SK-N-MC (cell line): ENCODE data around the gene DPPA4.
"Not testable (repeated sequence)": the region's sequence is repeated elsewhere in the genome, so short reads cannot be mapped to it uniquely, and the experiment has no call there.

Source experiments
- DNase-seq: peaks from one replicate; pipeline ENCODE4 v3.0.0-alpha.2; 2011; ENCODE audit warnings: low read depth, low spot score
- H3K27ac ChIP-seq: fragments of 200-600 bp; sonication (generic); 2 replicates; pipeline ENCODE4 v1.5.1; 2016; ENCODE audit warnings: mixed run types
- H3K36me3 ChIP-seq: fragments of 200-600 bp; sonication (generic); 2 replicates; pipeline ENCODE4 v1.6.1; 2017; ENCODE audit warnings: antibody characterized with exemption, low read length, mixed read lengths; ENCODE audit not compliant: insufficient read depth
- H3K4me3 ChIP-seq: fragments of 200-600 bp; sonication (generic); 2 replicates; pipeline ENCODE4 v1.5.1; 2016
- H3K9ac ChIP-seq: fragments of 200-600 bp; sonication (generic); 2 replicates; pipeline ENCODE4 v1.8.0; 2017; ENCODE audit warnings: mixed run types, mixed read lengths; ENCODE audit not compliant: insufficient read length
- H3K9me3 ChIP-seq: fragments of 200-600 bp; sonication (generic); 2 replicates; pipeline ENCODE4 v1.6.1; 2017; ENCODE audit warnings: low read depth, mild to moderate bottlenecking, antibody characterized with exemption, low read length, moderate library complexity, mixed read lengths
- EZH2 ChIP-seq: fragments of 200-600 bp; sonication (generic); IDR thresholded peaks from one replicate; pipeline ENCODE4 v1.6.1; 2017; ENCODE audit warnings: antibody characterized with exemption
- FOXP2 ChIP-seq: optimal IDR thresholded peaks from 2 replicates; pipeline ENCODE3; 2011; ENCODE audit warnings: mild to moderate bottlenecking, moderate library complexity; ENCODE audit not compliant: insufficient read depth; ENCODE audit errors: extremely low read length, control extremely low read depth
- POLR2AphosphoS5 ChIP-seq: IDR thresholded peaks from 2 replicates; pipeline ENCODE4 v1.6.1; 2012; ENCODE audit warnings: mild to moderate bottlenecking, low read depth, low read length, borderline replicate concordance

The DPPA4 gene, protein sequence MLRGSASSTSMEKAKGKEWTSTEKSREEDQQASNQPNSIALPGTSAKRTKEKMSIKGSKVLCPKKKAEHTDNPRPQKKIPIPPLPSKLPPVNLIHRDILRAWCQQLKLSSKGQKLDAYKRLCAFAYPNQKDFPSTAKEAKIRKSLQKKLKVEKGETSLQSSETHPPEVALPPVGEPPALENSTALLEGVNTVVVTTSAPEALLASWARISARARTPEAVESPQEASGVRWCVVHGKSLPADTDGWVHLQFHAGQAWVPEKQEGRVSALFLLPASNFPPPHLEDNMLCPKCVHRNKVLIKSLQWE

GRCh38 chr3:109337393-109337792 is at the start of gene DPPA4:
TSS of gene DPPA4 (minus strand) at chr3:109337546. CDS start at chr3:109337517, 29 bp downstream.
- Histone ChIP-seq H3K9ac (no peak within 1 kb of the TSS), H3K27ac (no peak within 1 kb of the TSS), H3K4me3 (no peak within 1 kb of the TSS)

DNA sequence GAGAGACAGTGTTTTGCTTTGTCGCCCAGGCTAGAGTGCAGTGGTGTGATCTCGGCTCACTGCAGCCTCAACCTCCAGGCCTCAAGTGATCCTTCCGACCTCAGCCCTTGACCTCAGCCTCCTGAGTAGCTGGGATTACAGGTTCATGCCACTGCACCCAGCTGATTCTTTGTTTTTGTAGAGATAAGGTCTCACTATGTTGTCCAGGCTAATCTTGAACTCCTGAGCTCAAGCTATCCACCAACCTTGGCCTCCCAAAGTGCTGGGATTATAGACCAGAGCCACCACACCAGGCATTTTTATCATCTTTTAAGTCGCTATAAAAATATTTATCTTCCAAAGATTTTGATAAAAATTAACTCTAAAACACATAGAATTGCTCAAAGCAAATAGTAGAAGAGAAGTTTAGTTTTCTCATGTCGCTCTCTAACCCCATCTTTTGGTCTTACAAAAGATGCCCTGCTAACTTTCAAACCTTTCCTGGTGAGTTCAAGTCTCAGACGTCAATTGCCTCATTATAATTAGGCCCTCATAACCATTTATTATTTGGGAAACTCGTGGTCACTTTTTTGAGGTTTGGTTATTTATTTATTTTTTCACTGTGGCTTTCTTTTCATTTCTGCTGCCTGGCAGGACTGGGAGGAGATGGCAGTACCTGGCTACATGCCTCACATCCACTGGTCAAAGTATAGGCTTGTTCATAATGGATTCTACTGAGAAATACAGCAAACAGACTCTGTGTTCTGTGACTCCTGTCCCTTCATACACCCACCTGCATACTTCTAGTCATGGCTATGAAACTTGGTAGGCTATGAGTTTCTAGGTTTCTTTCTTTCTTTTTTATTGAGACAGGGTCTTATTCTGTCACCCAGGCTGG is 48.3 kb upstream of the DPPA4 start:
- Histone ChIP-seq H3K36me3 (no peaks in the 10 kb centered on the region), H3K27ac (no peak overlapping the region), H3K9me3 (no peaks in the 10 kb centered on the region), H3K4me3 (no peak overlapping the region), H3K9ac (no peak overlapping the region)
- TF ChIP-seq EZH2 (no peak), FOXP2 (no peak), POLR2AphosphoS5 (no peak)
- no peak for DNase-seq

More at GRCh38 chr3:109337393-109337792, at the start of gene DPPA4:
- H3K9me3 ChIP-seq: no peaks in the 10 kb centered on the region
- no peak for DNase-seq
- no peak for TF ChIP-seq POLR2AphosphoS5
- H3K36me3 ChIP-seq: no peaks in the 10 kb centered on the region

- no peak for DNase-seq
- no peak for TF ChIP-seq EZH2
- no peak overlapping the region for H3K9ac ChIP-seq
Observed at GRCh38 chr3:109384164-109384563, 46.8 kb upstream of the DPPA4 start.

DNA sequence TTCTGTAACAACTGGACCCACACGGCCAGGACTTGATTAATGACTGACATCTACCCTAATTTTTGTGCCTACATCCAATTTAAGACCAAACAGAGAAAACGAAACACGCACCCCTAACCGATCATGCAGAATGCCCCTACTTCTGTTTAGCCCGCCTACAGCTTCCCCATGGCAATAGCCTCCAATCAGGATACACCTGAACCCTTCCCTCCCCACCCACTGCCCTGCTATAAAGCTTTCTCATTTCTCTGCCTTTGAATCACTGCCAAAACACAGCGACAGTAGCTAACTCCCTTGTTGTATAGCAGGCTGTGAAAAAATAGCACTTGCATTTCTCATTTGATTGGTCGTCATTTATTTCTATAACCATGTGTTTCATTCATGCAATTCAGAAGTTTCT is 45.2 kb upstream of the DPPA4 start:
- H3K9ac ChIP-seq: no peak overlapping the region
- H3K36me3 ChIP-seq: no peaks in the 10 kb centered on the region
- H3K27ac ChIP-seq: no peak overlapping the region
- no peaks in the 10 kb centered on the region for H3K9me3 ChIP-seq
- H3K4me3 ChIP-seq: no peak overlapping the region
- TF ChIP-seq POLR2AphosphoS5: no peak
- TF ChIP-seq EZH2: no peak
- TF ChIP-seq FOXP2: no peak
- DNase-seq: no peak

More at GRCh38 chr3:109384164-109384563, 46.8 kb upstream of the DPPA4 start:
- Histone ChIP-seq H3K4me3 (no peak overlapping the region), H3K9me3 (no peaks in the 10 kb centered on the region), H3K27ac (no peak overlapping the region), H3K36me3 (no peaks in the 10 kb centered on the region)

DNA sequence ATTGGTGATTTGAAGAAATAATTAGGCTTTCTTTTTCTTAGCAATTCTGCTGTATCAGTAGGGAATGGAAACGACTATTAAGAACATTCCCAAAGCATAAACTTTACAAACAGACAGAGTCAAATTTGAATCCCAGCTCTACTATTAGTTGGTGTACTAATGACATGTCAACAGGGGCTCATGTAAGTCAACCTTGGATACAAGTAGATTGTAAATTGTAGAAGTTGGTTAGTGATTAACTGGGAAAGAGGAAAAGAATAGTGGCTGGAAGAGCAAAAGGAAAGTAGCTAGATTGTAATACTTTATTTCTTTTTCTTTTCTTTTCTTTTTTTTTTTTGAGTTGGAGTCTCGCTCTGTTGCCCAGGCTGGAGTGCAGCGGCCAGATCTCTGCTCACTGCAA is 38.6 kb upstream of the DPPA4 start:
- Histone ChIP-seq H3K27ac (no peak overlapping the region), H3K4me3 (no peak overlapping the region), H3K36me3 (no peaks in the 10 kb centered on the region), H3K9ac (no peak overlapping the region), H3K9me3 (no peaks in the 10 kb centered on the region)
- no peak for TF ChIP-seq FOXP2
- TF ChIP-seq POLR2AphosphoS5: no peak
- no peak for TF ChIP-seq EZH2
- DNase-seq: no peak

DNA sequence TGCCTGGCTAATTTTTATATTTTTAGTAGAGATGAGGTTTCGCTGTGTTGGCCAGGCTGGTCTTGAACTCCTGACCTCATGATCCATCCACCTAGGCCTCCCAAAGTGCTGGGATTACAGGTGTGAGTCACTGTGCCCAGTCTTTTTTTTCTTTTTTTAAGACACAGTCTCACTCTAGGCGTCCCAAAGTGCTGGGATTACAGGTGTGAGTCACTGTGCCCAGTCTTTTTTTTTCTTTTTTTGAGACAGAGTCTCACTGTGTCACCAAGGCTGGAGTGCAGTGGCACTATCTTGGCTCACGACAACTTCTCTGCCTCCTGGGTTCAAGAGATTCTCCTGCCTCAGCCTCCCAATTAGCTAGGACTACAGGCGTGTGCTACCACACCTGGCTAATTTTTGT is 37.1 kb upstream of the DPPA4 start:
- H3K9me3 ChIP-seq, DNase-seq, H3K4me3 ChIP-seq, H3K36me3 ChIP-seq, H3K9ac ChIP-seq, H3K27ac ChIP-seq: not testable (repeated sequence)

DNA sequence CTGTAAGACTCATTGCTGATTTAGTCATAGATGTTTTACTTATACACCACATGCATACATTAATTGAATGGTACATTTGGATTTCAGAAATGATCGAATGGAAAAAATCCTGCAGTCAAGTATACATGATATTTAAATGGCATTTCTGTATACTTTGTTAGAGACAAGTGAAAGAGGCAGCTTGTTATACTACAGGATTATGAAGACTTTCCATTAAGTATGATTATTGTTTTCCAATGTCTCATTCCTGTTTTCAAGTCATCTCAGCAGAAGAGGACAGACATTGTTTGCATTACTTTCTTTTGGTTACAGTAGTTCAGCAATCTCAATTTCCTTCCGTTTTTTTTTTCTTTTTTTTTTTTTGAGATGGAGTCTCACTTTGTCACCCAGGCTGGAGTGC is 36.6 kb upstream of the DPPA4 start:
- Histone ChIP-seq H3K27ac (no peak overlapping the region), H3K9me3 (no peaks in the 10 kb centered on the region), H3K9ac (no peak overlapping the region), H3K4me3 (no peak overlapping the region), H3K36me3 (no peaks in the 10 kb centered on the region)
- TF ChIP-seq POLR2AphosphoS5 (no peak), EZH2 (no peak), FOXP2 (no peak)
- no peak for DNase-seq

- H3K4me3 ChIP-seq: no peak overlapping the region
- no peak overlapping the region for H3K9ac ChIP-seq
- no peaks in the 10 kb centered on the region for H3K36me3 ChIP-seq
- no peak overlapping the region for H3K27ac ChIP-seq
- TF ChIP-seq FOXP2 (no peak), POLR2AphosphoS5 (no peak), EZH2 (no peak)
- no peak for DNase-seq
- H3K9me3 ChIP-seq: no peaks in the 10 kb centered on the region
Observed at GRCh38 chr3:109372639-109373038, 35.3 kb upstream of the DPPA4 start.

DNA sequence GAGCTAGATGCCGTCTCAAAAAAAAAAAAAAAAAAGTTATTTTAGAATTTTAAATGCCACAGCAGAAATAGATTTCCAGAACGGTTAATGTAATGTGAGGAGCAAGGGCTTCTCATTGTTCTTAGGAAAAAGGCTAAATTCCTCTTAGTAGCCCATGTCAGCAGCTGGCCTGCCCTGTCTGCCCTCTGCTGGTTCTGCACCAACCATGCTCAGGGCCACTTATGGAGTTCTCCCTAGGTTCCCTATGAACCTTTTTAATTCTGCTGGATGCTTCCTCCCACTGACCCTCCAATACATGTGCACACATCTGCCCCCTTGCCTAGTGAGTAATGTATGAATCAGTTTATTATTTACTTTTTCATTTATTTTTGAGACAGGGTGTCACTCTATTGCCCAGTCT is 32.2 kb upstream of the DPPA4 start:
- DNase-seq: no peak
- TF ChIP-seq POLR2AphosphoS5 (no peak), FOXP2 (no peak), EZH2 (no peak)
- H3K4me3 ChIP-seq: no peak overlapping the region
- H3K36me3 ChIP-seq: no peaks in the 10 kb centered on the region
- no peak overlapping the region for H3K27ac ChIP-seq
- no peaks in the 10 kb centered on the region for H3K9me3 ChIP-seq
- no peak overlapping the region for H3K9ac ChIP-seq
